Upper lobe of left lung (tissue), 4 donors: ENCODE data around the gene VCAM1.

Source experiments
- EP300 ChIP-seq, 4 donors: sonication (generic); formaldehyde crosslinking; IDR thresholded peaks; one replicate each; pipeline ENCODE4 v1.5.1; 2017; ENCODE audit warnings: antibody characterized with exemption in 4 of 4, control low read depth in 2 of 4
- POLR2A ChIP-seq, 4 donors: fragments of 450-650 bp; IDR thresholded peaks; one replicate each; pipeline ENCODE4 v1.5.1; 2016 to 2017; ENCODE audit warnings: antibody characterized with exemption in 4 of 4, mild to moderate bottlenecking in 2 of 4
- POLR2AphosphoS5 ChIP-seq, 2 donors: sonication (generic); formaldehyde crosslinking; IDR thresholded peaks; one replicate each; pipeline ENCODE4 v1.5.1; 2017; ENCODE audit warnings: antibody characterized with exemption in 2 of 2
- TF ChIP-seq, protein P1 (sequence below), 6 experiments: fragments of 450-650 bp in 4 of 6; fragments of 200-600 bp in 2 of 6; sonication (generic) in 2 of 6; IDR thresholded peaks; one replicate each; pipeline ENCODE4 v1.5.1; 2016 to 2019; ENCODE audit warnings: antibody characterized with exemption in 6 of 6

DNA sequence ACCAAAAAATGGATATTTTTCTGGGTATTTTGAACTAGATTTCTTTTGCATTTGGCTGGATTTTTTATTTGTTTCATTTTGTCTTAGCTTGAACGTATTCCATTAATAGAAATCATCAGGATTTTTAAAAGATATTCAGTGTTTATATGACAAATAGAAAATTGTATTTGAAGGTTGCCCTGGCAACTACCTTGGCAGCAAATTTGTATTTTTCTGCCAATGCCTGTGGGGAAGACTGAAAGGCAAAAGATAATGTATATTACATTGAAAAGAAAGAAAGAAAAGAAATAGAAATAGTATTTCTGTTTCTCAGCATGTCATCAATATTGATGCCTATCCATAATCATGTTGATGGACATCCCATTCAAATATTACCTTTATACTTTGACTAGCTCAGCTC, 16.8 kb downstream of the VCAM1 start:
- TF ChIP-seq, protein P1, sequence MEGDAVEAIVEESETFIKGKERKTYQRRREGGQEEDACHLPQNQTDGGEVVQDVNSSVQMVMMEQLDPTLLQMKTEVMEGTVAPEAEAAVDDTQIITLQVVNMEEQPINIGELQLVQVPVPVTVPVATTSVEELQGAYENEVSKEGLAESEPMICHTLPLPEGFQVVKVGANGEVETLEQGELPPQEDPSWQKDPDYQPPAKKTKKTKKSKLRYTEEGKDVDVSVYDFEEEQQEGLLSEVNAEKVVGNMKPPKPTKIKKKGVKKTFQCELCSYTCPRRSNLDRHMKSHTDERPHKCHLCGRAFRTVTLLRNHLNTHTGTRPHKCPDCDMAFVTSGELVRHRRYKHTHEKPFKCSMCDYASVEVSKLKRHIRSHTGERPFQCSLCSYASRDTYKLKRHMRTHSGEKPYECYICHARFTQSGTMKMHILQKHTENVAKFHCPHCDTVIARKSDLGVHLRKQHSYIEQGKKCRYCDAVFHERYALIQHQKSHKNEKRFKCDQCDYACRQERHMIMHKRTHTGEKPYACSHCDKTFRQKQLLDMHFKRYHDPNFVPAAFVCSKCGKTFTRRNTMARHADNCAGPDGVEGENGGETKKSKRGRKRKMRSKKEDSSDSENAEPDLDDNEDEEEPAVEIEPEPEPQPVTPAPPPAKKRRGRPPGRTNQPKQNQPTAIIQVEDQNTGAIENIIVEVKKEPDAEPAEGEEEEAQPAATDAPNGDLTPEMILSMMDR (IDR thresholded peaks at IDR 0.05), result no peak
- TF ChIP-seq POLR2AphosphoS5 (IDR thresholded peaks at IDR 0.05), result no peak
- TF ChIP-seq POLR2A (IDR thresholded peaks at IDR 0.05), result no peak
- no peak for TF ChIP-seq EP300 (IDR thresholded peaks at IDR 0.05)
